Measurements from ENCODE around the gene KCNN1.
"Not testable (repeated sequence)": the region's sequence is repeated elsewhere in the genome, so short reads cannot be mapped to it uniquely, and the experiment has no call there.

The KCNN1 gene

GRCh38 chr19:17985037-17985818, 18.3 kb downstream of the KCNN1 start:
- no peak for DNase-seq (ENCODE audit: low read depth)
- no peak overlapping the region for H3K4me3 ChIP-seq (ENCODE audit: low read depth, low read length)
- TF ChIP-seq, protein P1, sequence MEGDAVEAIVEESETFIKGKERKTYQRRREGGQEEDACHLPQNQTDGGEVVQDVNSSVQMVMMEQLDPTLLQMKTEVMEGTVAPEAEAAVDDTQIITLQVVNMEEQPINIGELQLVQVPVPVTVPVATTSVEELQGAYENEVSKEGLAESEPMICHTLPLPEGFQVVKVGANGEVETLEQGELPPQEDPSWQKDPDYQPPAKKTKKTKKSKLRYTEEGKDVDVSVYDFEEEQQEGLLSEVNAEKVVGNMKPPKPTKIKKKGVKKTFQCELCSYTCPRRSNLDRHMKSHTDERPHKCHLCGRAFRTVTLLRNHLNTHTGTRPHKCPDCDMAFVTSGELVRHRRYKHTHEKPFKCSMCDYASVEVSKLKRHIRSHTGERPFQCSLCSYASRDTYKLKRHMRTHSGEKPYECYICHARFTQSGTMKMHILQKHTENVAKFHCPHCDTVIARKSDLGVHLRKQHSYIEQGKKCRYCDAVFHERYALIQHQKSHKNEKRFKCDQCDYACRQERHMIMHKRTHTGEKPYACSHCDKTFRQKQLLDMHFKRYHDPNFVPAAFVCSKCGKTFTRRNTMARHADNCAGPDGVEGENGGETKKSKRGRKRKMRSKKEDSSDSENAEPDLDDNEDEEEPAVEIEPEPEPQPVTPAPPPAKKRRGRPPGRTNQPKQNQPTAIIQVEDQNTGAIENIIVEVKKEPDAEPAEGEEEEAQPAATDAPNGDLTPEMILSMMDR (conservative IDR thresholded peaks at IDR 0.05; ENCODE audit: low read depth, low read length) = no peak

DNA sequence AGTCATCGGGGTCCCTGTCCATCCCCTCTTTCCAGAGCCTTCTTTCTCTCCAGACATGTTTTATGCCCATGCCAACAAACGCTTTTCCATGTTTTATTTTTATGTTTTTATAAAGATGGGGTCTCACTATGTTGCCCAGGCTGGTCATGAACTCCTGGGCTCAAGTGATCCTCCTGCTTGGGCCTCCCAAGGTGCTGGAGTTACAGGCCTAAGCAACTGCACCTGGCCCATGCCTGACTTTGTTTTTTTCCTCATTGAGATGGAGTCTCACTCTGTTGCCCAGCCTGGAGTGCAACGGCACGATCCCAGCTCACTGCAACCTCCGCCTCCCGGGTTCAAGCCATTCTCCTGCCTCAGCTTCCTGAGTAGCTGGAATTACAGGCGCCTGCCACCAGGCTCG, 19.7 kb downstream of the KCNN1 start:
- H3K4me3 ChIP-seq (ENCODE audit: low read depth, low read length); DNase-seq (ENCODE audit: low read depth): not testable (repeated sequence)

DNA sequence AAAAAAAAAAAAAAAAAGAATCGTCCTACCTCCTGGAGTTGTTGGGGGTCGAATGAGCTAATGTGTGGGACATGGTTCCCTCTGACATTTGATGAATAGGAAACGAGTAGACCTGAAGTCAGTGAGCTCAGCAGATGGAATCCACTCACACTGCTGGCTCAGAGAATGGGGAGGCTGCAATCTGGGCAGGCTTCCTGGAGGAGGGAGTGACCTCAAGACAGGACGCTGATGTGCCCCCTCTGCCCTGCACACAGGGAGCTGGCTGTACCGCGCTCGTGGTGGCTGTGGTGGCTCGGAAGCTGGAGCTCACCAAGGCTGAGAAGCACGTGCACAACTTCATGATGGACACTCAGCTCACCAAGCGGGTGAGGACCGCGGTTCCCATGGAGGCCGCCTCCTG, 21.3 kb downstream of the KCNN1 start:
- no peak for DNase-seq (ENCODE audit: low read depth)
- H3K4me3 ChIP-seq (ENCODE audit: low read depth, low read length) = no peak overlapping the region
- TF ChIP-seq, protein P1 (conservative IDR thresholded peaks at IDR 0.05; ENCODE audit: low read depth, low read length) = no peak

- TF ChIP-seq, protein P1 (conservative IDR thresholded peaks at IDR 0.05; ENCODE audit: low read depth, low read length) = no peak
- no peak for DNase-seq (ENCODE audit: low read depth)
These were observed 22.7 kb downstream of the KCNN1 start for GRCh38 chr19:17989425-17990094.

DNA sequence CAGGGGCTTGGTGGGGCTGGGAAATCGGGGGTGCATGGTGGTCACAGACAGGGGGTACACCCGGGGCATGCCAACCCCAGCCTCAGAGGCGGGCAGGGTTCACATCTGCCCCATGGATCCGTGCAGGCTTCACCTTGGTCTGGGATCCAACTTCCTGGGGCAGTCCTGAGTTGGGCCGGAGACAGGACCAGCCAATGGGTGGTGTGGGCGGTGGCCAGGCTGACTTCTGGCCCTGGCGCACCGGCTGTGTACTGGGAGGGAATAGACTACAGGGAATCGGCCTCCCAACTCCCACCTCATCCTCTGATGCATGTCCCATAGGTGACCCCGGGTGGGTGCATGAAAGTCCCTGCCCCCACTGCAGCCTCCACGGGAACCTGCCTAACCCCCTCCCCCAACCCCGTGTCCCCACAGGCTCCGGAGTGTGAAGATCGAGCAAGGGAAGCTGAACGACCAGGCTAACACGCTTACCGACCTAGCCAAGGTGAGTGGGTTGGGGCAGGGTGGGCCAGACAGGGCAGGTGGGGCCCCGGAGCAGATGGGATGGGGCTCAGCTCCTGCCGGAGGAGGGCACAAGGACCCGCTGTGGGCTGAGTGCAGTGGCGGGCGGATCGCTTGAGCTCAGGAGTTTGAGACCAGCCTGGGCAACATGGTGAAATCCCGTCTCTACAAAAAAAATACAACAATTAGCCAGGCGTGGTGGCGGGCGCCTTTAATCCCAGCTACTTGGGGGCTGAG, 26.3 kb downstream of the KCNN1 start:
- TF ChIP-seq, protein P1 (conservative IDR thresholded peaks at IDR 0.05; ENCODE audit: low read depth, low read length) = no peak
- no peak for DNase-seq (ENCODE audit: low read depth)
- no peak overlapping the region for H3K4me3 ChIP-seq (ENCODE audit: low read depth, low read length)

More at GRCh38 chr19:17989425-17990094, 22.7 kb downstream of the KCNN1 start:
- H3K4me3 ChIP-seq (ENCODE audit: low read depth, low read length) = no peak overlapping the region

GRCh38 chr19:17996826-17997316, 30.0 kb downstream of the KCNN1 start:
- no peak overlapping the region for H3K4me3 ChIP-seq (ENCODE audit: low read depth, low read length)
- TF ChIP-seq, protein P1 (conservative IDR thresholded peaks at IDR 0.05; ENCODE audit: low read depth, low read length) = peak; percentile 96
- peak; percentile 76 for DNase-seq (ENCODE audit: low read depth)
